Measurements from ENCODE around the gene MED25. TPM values are rescaled to one million over a fixed set of nuclear protein-coding genes. Genes with fewer than 3 reads are reported as not detected.

The MED25 gene
- polyA plus RNA-seq, 4 donors, result 26.7 to 58.7 (median 41.2) TPM

DNA sequence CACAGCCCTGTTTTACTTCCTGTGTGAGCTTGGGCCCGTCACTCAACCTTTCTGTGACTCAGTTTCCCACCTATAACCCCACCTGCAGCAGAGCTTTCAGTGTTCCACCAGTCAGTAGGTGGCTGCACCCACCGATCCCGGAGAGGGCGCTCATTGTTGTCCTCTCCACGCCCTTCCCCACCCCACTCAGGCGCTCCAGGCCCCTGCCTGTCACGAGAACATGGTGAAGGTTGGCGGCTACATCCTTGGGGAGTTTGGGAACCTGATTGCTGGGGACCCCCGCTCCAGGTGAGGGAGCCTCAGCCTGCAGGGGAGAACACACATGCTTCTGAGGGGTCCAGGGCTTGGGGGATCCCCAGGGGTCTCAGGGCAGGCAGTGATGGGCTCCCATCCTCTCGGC, 17.3 kb upstream of the MED25 start:
- FAIRE-seq, result no peak

DNA sequence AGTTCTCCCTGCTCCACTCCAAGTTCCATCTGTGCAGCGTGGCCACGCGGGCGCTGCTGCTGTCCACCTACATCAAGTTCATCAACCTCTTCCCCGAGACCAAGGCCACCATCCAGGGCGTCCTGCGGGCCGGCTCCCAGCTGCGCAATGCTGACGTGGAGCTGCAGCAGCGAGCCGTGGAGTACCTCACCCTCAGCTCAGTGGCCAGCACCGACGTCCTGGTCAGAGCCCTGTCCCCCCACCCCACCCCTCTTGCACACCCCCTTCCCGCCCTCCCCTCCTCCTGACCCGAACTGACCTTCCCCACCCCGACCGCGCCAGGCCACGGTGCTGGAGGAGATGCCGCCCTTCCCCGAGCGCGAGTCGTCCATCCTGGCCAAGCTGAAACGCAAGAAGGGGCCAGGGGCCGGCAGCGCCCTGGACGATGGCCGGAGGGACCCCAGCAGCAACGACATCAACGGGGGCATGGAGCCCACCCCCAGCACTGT, 16.6 kb upstream of the MED25 start:
- H3K4me1 ChIP-seq (ENCODE audit: control insufficient read depth in 3 of 3, insufficient read depth in 2 of 3, low read depth in 1 of 3, low read length in 2 of 3), result peaks cover 0 to 17% (median 0%) of the 10 kb centered on the region in 3 donors
- H3K4me3 ChIP-seq (ENCODE audit: low read depth in 1 of 3, low read length in 3 of 3), result peak overlapping the region in 1 of 3 donors; percentile 50
- H3K27me3 ChIP-seq (ENCODE audit: control insufficient read depth in 3 of 3, insufficient read depth in 3 of 3, low read length in 3 of 3), result no peaks in the 10 kb centered on the region
- FAIRE-seq (no peak), DNase-seq (no peak)
- 73 to 92% (median 82%) methylated on average over 31 to 32 of the region's 32 CpGs for WGBS, 3 donors
- peaks cover 12 to 89% (median 16%) of the 10 kb centered on the region in 3 donors for H3K36me3 ChIP-seq (ENCODE audit: control insufficient read depth in 3 of 3, insufficient read depth in 2 of 3, low read depth in 1 of 3, low read length in 3 of 3)
- H3K9me3 ChIP-seq (ENCODE audit: control insufficient read depth in 2 of 2, insufficient read depth in 1 of 2, low read depth in 1 of 2, low read length in 1 of 2), result no peaks in the 10 kb centered on the region
- no peak overlapping the region for H3K27ac ChIP-seq (ENCODE audit: low read depth in 1 of 3, low read length in 2 of 3)

More for the DNA sequence above, 17.3 kb upstream of the MED25 start:
- no peak overlapping the region for H3K27ac ChIP-seq (ENCODE audit: low read depth in 1 of 3, low read length in 2 of 3)
- WGBS, 3 donors, result 89 to 93% (median 92%) methylated on average over 10 of the region's 10 CpGs
- peaks cover 12 to 90% (median 20%) of the 10 kb centered on the region in 3 donors for H3K36me3 ChIP-seq (ENCODE audit: control insufficient read depth in 3 of 3, insufficient read depth in 2 of 3, low read depth in 1 of 3, low read length in 3 of 3)
- DNase-seq, result no peak
- no peak overlapping the region for H3K4me3 ChIP-seq (ENCODE audit: low read depth in 1 of 3, low read length in 3 of 3)
- H3K4me1 ChIP-seq (ENCODE audit: control insufficient read depth in 3 of 3, insufficient read depth in 2 of 3, low read depth in 1 of 3, low read length in 2 of 3), result peaks cover 0 to 11% (median 0%) of the 10 kb centered on the region in 3 donors
- H3K27me3 ChIP-seq (ENCODE audit: control insufficient read depth in 3 of 3, insufficient read depth in 3 of 3, low read length in 3 of 3), result no peaks in the 10 kb centered on the region
- no peaks in the 10 kb centered on the region for H3K9me3 ChIP-seq (ENCODE audit: control insufficient read depth in 2 of 2, insufficient read depth in 1 of 2, low read depth in 1 of 2, low read length in 1 of 2)

DNA sequence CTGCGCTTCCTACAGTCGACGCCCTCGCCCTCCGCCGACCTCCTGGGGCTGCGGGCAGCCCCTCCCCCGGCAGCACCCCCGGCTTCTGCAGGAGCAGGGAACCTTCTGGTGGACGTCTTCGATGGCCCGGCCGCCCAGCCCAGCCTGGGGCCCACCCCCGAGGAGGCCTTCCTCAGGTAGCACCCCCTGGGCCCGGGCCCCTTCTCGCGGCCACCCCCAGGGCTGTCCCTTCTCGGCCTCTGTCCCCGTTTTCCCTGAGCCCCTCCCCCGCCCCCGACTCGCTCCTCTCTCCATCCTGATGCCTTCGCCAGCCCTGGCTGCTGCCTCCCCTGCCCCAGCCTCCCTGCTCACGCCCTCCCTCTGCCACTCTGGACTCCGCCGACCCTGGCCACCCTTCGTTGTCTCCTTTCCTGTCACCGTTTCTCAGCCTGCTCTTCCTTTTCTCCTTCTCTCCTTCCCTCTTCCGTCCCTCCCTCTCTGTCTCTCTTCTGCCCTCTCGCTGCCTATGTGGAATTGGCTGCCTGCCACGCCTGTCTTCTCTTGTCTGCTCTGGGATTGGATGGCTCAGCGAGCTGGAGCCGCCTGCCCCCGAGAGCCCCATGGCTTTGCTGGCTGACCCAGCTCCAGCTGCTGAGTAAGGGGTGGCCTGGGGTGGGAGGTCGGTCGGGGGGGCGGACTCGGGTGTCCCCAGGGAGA, 16.0 kb upstream of the MED25 start:
- peaks cover 12 to 89% (median 14%) of the 10 kb centered on the region in 3 donors for H3K36me3 ChIP-seq (ENCODE audit: control insufficient read depth in 3 of 3, insufficient read depth in 2 of 3, low read depth in 1 of 3, low read length in 3 of 3)
- no peak for FAIRE-seq
- WGBS, 3 donors, result 53 to 82% (median 78%) methylated on average over 25 to 38 of the region's 38 CpGs

DNA sequence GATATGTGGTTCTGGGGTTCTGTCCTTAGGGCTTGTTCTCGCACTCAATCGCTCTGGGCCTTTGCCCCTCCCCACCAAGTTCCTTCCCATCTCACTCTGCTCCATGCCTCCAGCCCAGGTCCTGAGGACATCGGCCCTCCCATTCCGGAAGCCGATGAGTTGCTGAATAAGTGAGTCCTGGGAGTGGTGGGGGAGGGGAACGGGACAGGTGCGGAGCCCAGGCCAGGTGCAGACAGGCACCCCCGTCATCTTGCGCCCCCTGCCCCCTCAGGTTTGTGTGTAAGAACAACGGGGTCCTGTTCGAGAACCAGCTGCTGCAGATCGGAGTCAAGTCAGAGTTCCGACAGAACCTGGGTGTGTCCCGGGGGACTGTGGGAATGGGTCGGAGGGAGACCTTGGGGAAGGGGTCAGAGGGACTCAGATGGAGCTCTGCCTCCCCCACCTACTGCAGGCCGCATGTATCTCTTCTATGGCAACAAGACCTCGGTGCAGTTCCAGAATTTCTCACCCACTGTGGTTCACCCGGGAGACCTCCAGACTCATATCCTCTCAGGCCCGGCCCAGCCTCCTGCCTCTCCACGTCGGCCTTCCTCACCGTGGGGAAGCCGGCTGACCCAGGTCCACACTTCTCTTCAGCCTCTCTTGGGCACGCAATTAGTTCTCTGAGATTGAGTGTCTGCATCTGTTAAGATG, 15.1 kb upstream of the MED25 start:
- no peak overlapping the region for H3K27ac ChIP-seq (ENCODE audit: low read depth in 1 of 3, low read length in 2 of 3)

More for the DNA sequence above, 16.0 kb upstream of the MED25 start:
- peak in 1 of 2 donors; percentile 87 for DNase-seq
- Histone ChIP-seq H3K27me3 (ENCODE audit: control insufficient read depth in 3 of 3, insufficient read depth in 3 of 3, low read length in 3 of 3) (no peaks in the 10 kb centered on the region), H3K27ac (ENCODE audit: low read depth in 1 of 3, low read length in 2 of 3) (no peak overlapping the region), H3K4me1 (ENCODE audit: control insufficient read depth in 3 of 3, insufficient read depth in 2 of 3, low read depth in 1 of 3, low read length in 2 of 3) (peaks cover 0 to 20% (median 0%) of the 10 kb centered on the region in 3 donors), H3K9me3 (ENCODE audit: control insufficient read depth in 2 of 2, insufficient read depth in 1 of 2, low read depth in 1 of 2, low read length in 1 of 2) (no peaks in the 10 kb centered on the region), H3K4me3 (ENCODE audit: low read depth in 1 of 3, low read length in 3 of 3) (peak overlapping the region in 1 of 3 donors; percentile 50)

DNA sequence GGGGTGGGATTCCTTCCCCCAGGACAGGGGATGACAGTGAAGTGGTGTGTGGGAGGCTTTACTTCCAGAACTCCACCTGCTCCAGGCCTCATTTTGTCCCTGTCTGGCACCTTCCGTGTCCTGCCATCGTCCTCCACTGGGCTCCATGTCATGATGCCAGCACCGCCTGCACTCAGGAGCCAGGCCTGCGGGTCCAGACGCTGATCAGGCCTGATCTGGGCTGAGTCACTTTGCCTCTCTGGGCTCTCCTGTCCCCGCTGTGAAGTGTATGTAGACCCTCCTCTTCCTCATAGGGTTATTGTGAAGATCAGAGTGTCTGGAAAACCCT, 14.6 kb upstream of the MED25 start:
- no peak overlapping the region for H3K4me3 ChIP-seq (ENCODE audit: low read depth in 1 of 3, low read length in 3 of 3)
- peaks cover 0 to 22% (median 0%) of the 10 kb centered on the region in 3 donors for H3K4me1 ChIP-seq (ENCODE audit: control insufficient read depth in 3 of 3, insufficient read depth in 2 of 3, low read depth in 1 of 3, low read length in 2 of 3)
- no peak overlapping the region for H3K27ac ChIP-seq (ENCODE audit: low read depth in 1 of 3, low read length in 2 of 3)
- no peak for DNase-seq
- peaks cover 8 to 90% (median 12%) of the 10 kb centered on the region in 3 donors for H3K36me3 ChIP-seq (ENCODE audit: control insufficient read depth in 3 of 3, insufficient read depth in 2 of 3, low read depth in 1 of 3, low read length in 3 of 3)
- WGBS, 3 donors, result 92 to 94% (median 94%) methylated on average over 6 of the region's 6 CpGs
- H3K27me3 ChIP-seq (ENCODE audit: control insufficient read depth in 3 of 3, insufficient read depth in 3 of 3, low read length in 3 of 3), result no peaks in the 10 kb centered on the region
- no peak for FAIRE-seq
- no peaks in the 10 kb centered on the region for H3K9me3 ChIP-seq (ENCODE audit: control insufficient read depth in 2 of 2, insufficient read depth in 1 of 2, low read depth in 1 of 2, low read length in 1 of 2)

More for the DNA sequence above, 15.1 kb upstream of the MED25 start:
- Histone ChIP-seq H3K27me3 (ENCODE audit: control insufficient read depth in 3 of 3, insufficient read depth in 3 of 3, low read length in 3 of 3) (no peaks in the 10 kb centered on the region), H3K36me3 (ENCODE audit: control insufficient read depth in 3 of 3, insufficient read depth in 2 of 3, low read depth in 1 of 3, low read length in 3 of 3) (peaks cover 12 to 92% (median 12%) of the 10 kb centered on the region in 3 donors), H3K4me3 (ENCODE audit: low read depth in 1 of 3, low read length in 3 of 3) (no peak overlapping the region), H3K9me3 (ENCODE audit: control insufficient read depth in 2 of 2, insufficient read depth in 1 of 2, low read depth in 1 of 2, low read length in 1 of 2) (no peaks in the 10 kb centered on the region), H3K4me1 (ENCODE audit: control insufficient read depth in 3 of 3, insufficient read depth in 2 of 3, low read depth in 1 of 3, low read length in 2 of 3) (peaks cover 0 to 20% (median 0%) of the 10 kb centered on the region in 3 donors)
- FAIRE-seq (no peak), DNase-seq (no peak)
- WGBS, 3 donors, result 87 to 94% (median 92%) methylated on average over 24 of the region's 24 CpGs

DNA sequence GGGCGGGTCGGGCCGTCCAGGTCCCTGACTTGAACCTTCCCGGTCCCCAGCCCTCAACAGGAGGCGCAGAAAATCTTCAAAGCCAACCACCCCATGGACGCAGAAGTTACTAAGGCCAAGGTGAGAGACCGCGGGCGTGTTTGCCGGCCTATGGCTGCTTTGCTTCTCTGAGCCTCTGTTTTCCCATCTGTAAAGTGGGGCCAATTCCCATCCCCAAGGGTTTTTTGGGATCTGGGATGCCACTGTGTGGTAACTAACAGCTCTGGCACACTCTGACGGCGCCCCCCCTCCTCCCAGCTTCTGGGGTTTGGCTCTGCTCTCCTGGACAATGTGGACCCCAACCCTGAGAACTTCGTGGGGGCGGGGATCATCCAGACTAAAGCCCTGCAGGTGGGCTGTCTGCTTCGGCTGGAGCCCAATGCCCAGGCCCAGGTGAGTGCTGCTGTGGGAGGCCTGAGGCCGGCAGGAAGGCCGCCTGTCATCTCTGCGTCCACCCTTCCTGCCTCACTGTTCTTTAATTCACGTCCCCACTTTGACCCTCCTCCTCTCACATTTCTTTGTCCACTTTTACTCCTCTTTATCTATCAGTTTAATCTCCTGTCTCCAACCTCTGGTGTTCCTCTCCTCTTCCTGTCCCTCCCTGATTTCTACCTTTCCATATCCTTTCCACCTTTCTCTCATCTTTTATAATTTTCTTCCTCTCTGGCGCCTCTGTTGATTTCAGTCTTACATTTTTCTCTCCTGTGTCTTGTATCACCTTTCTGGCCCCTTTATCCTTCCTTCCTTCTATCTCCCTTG, 12.1 kb upstream of the MED25 start:
- Histone ChIP-seq H3K4me1 (ENCODE audit: control insufficient read depth in 3 of 3, insufficient read depth in 2 of 3, low read depth in 1 of 3, low read length in 2 of 3) (peaks cover 0 to 33% (median 4%) of the 10 kb centered on the region in 3 donors), H3K27me3 (ENCODE audit: control insufficient read depth in 3 of 3, insufficient read depth in 3 of 3, low read length in 3 of 3) (no peaks in the 10 kb centered on the region), H3K4me3 (ENCODE audit: low read depth in 1 of 3, low read length in 3 of 3) (peak overlapping the region in 1 of 3 donors; percentile 25), H3K9me3 (ENCODE audit: control insufficient read depth in 2 of 2, insufficient read depth in 1 of 2, low read depth in 1 of 2, low read length in 1 of 2) (no peaks in the 10 kb centered on the region), H3K36me3 (ENCODE audit: control insufficient read depth in 3 of 3, insufficient read depth in 2 of 3, low read depth in 1 of 3, low read length in 3 of 3) (peaks cover 3 to 67% (median 4%) of the 10 kb centered on the region in 3 donors), H3K27ac (ENCODE audit: low read depth in 1 of 3, low read length in 2 of 3) (peak overlapping the region in 1 of 3 donors; percentile 53)
- FAIRE-seq, result no peak
- WGBS, 3 donors, result 85 to 86% (median 86%) methylated on average over 20 of the region's 20 CpGs
- DNase-seq, result no peak

DNA sequence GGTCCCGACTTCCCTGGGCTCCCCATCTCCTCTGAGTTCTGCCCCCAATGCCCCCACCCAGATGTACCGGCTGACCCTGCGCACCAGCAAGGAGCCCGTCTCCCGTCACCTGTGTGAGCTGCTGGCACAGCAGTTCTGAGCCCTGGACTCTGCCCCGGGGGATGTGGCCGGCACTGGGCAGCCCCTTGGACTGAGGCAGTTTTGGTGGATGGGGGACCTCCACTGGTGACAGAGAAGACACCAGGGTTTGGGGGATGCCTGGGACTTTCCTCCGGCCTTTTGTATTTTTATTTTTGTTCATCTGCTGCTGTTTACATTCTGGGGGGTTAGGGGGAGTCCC, 11.5 kb upstream of the MED25 start:
- FAIRE-seq (no peak), DNase-seq (peak in 1 of 2 donors; percentile 58)
- H3K4me1 ChIP-seq (ENCODE audit: control insufficient read depth in 3 of 3, insufficient read depth in 2 of 3, low read depth in 1 of 3, low read length in 2 of 3), result peaks cover 0 to 33% (median 4%) of the 10 kb centered on the region in 3 donors
- 82 to 85% (median 84%) methylated on average over 8 of the region's 8 CpGs for WGBS, 3 donors
- H3K4me3 ChIP-seq (ENCODE audit: low read depth in 1 of 3, low read length in 3 of 3), result no peak overlapping the region
- peak overlapping the region in 1 of 3 donors; percentile 53 for H3K27ac ChIP-seq (ENCODE audit: low read depth in 1 of 3, low read length in 2 of 3)
- H3K36me3 ChIP-seq (ENCODE audit: control insufficient read depth in 3 of 3, insufficient read depth in 2 of 3, low read depth in 1 of 3, low read length in 3 of 3), result peaks cover 3 to 64% (median 4%) of the 10 kb centered on the region in 3 donors
- no peaks in the 10 kb centered on the region for H3K27me3 ChIP-seq (ENCODE audit: control insufficient read depth in 3 of 3, insufficient read depth in 3 of 3, low read length in 3 of 3)
- H3K9me3 ChIP-seq (ENCODE audit: control insufficient read depth in 2 of 2, insufficient read depth in 1 of 2, low read depth in 1 of 2, low read length in 1 of 2), result no peaks in the 10 kb centered on the region
